ENCODE results near the gene PRR30. TPM values are rescaled to one million over a fixed set of nuclear protein-coding genes. Genes with fewer than 3 reads are reported as not detected.

Gene PRR30
- total and polyA plus RNA-seq, 2 donors (not counting 1 experiment from before 2014, with no cell fraction given) = not detected

GRCh38 chr2:27092696-27093429 lies 46.3 kb downstream of the PRR30 start:
- Histone ChIP-seq H3K27ac (ENCODE audit: insufficient read depth, low read length) (no peak overlapping the region), H3K9me3 (ENCODE audit: control insufficient read depth, insufficient read depth, low read depth, low read length) (no peaks in the 10 kb centered on the region), H3K4me3 (replicated peaks in 1 of 4; ENCODE audit: control extremely low read depth in 1 of 4, insufficient read depth in 1 of 4, low read depth in 3 of 4, low read length in 4 of 4) (no peak overlapping the region), H2AFZ (ENCODE audit: low read length) (no peak overlapping the region), H3K4me2 (ENCODE audit: extremely low read depth, insufficient read depth, low read length) (no peak overlapping the region), H4K20me1 (ENCODE audit: control insufficient read depth, extremely low read depth, insufficient read depth, low read length) (no peaks in the 10 kb centered on the region), H3K36me3 (ENCODE audit: control insufficient read depth, insufficient read depth, low read length) (no peaks in the 10 kb centered on the region), H3K79me2 (ENCODE audit: control insufficient read depth, insufficient read depth, low read length) (no peaks in the 10 kb centered on the region), H3K9ac (ENCODE audit: insufficient read depth, low read length) (no peak overlapping the region), H3K4me1 (ENCODE audit: control insufficient read depth, extremely low read depth, insufficient read depth, low read length) (no peaks in the 10 kb centered on the region), H3K27me3 (ENCODE audit: control insufficient read depth, insufficient read depth, low read length) (no peaks in the 10 kb centered on the region)
- DNase-seq (ENCODE audit: low read depth in 2 of 2) = no peak
- TF ChIP-seq CTCF (conservative IDR thresholded peaks at IDR 0.05 in 1 of 2, IDR thresholded peaks at IDR 0.05 in 1 of 2; ENCODE audit: low read depth in 1 of 2, low read length in 2 of 2) (no peak), EZH2 (IDR thresholded peaks at IDR 0.05; ENCODE audit: low read length, missing control alignments) (no peak)

GRCh38 chr2:27091746-27092695 lies 47.2 kb downstream of the PRR30 start:
- H3K36me3 ChIP-seq (ENCODE audit: control insufficient read depth, insufficient read depth, low read length) = no peaks in the 10 kb centered on the region
- H3K27me3 ChIP-seq (ENCODE audit: control insufficient read depth, insufficient read depth, low read length) = no peaks in the 10 kb centered on the region
- no peak overlapping the region for H3K4me3 ChIP-seq (replicated peaks in 1 of 4; ENCODE audit: control extremely low read depth in 1 of 4, insufficient read depth in 1 of 4, low read depth in 3 of 4, low read length in 4 of 4)
- H4K20me1 ChIP-seq (ENCODE audit: control insufficient read depth, extremely low read depth, insufficient read depth, low read length) = no peaks in the 10 kb centered on the region
- DNase-seq (ENCODE audit: low read depth in 2 of 2) = no peak
- H3K4me2 ChIP-seq (ENCODE audit: extremely low read depth, insufficient read depth, low read length) = no peak overlapping the region
- H3K9ac ChIP-seq (ENCODE audit: insufficient read depth, low read length) = no peak overlapping the region
- TF ChIP-seq CTCF (conservative IDR thresholded peaks at IDR 0.05 in 1 of 2, IDR thresholded peaks at IDR 0.05 in 1 of 2; ENCODE audit: low read depth in 1 of 2, low read length in 2 of 2) (no peak), EZH2 (IDR thresholded peaks at IDR 0.05; ENCODE audit: low read length, missing control alignments) (no peak)
- H3K79me2 ChIP-seq (ENCODE audit: control insufficient read depth, insufficient read depth, low read length) = no peaks in the 10 kb centered on the region
- H3K4me1 ChIP-seq (ENCODE audit: control insufficient read depth, extremely low read depth, insufficient read depth, low read length) = no peaks in the 10 kb centered on the region
- no peak overlapping the region for H2AFZ ChIP-seq (ENCODE audit: low read length)
- no peak overlapping the region for H3K27ac ChIP-seq (ENCODE audit: insufficient read depth, low read length)
- H3K9me3 ChIP-seq (ENCODE audit: control insufficient read depth, insufficient read depth, low read depth, low read length) = no peaks in the 10 kb centered on the region
